GM10266 (cell line): Measurements from ENCODE around the gene OR5D16.

Experiments
- DNase-seq: peaks from one replicate; pipeline ENCODE4 v3.0.0; 2012; ENCODE audit errors: extremely low spot score
- CTCF ChIP-seq: IDR thresholded peaks from 2 replicates; pipeline ENCODE4 v1.5.1; 2012; ENCODE audit warnings: mild to moderate bottlenecking, low read depth; ENCODE audit not compliant: control insufficient read depth, insufficient read depth; ENCODE audit errors: missing control alignments

OR5D16 gene

GRCh38 chr11:55838452-55838851, at the start of gene OR5D16:
Gene OR5D16, plus strand, starts transcription at chr11:55838752. Its CDS starts 0 bp downstream, at chr11:55838752.
- DNase-seq, result no peak
- no peak for TF ChIP-seq CTCF

- no peak for DNase-seq
- no peak for TF ChIP-seq CTCF
These were observed 46.9 kb upstream of the OR5D16 start for GRCh38 chr11:55791606-55792005.

- no peak for DNase-seq
- TF ChIP-seq CTCF, result no peak
These were observed 45.2 kb upstream of the OR5D16 start for GRCh38 chr11:55793321-55793720.

GRCh38 chr11:55795256-55795655, 43.3 kb upstream of the OR5D16 start, which contains the start of gene OR5D14:
Gene OR5D14, plus strand, starts transcription at chr11:55795556. Its CDS starts 0 bp downstream, at chr11:55795556.
- TF ChIP-seq CTCF, result no peak
- DNase-seq, result no peak

GRCh38 chr11:55806248-55806647, 32.3 kb upstream of the OR5D16 start:
- TF ChIP-seq CTCF, result no peak
- no peak for DNase-seq

- TF ChIP-seq CTCF, result no peak
- DNase-seq, result no peak
These were observed 27.5 kb upstream of the OR5D16 start, which contains the start of gene OR5L1 for GRCh38 chr11:55811067-55811466. Gene OR5L1, plus strand, starts transcription at chr11:55811367. Its CDS starts 100 bp downstream, at chr11:55811467.

- TF ChIP-seq CTCF, result no peak
- no peak for DNase-seq
These were observed 19.2 kb upstream of the OR5D16 start, which contains the start of gene OR5D18 for GRCh38 chr11:55819330-55819729. Gene OR5D18, plus strand, starts transcription at chr11:55819630. Its CDS starts 0 bp downstream, at chr11:55819630.
